Measurements from ENCODE around the gene HES2.

The HES2 gene

GRCh38 chr1:6414443-6414844 lies 5.3 kb downstream of the HES2 start:
- peak overlapping the region; percentile 91 for H3K27ac ChIP-seq
- TF ChIP-seq, protein P1, sequence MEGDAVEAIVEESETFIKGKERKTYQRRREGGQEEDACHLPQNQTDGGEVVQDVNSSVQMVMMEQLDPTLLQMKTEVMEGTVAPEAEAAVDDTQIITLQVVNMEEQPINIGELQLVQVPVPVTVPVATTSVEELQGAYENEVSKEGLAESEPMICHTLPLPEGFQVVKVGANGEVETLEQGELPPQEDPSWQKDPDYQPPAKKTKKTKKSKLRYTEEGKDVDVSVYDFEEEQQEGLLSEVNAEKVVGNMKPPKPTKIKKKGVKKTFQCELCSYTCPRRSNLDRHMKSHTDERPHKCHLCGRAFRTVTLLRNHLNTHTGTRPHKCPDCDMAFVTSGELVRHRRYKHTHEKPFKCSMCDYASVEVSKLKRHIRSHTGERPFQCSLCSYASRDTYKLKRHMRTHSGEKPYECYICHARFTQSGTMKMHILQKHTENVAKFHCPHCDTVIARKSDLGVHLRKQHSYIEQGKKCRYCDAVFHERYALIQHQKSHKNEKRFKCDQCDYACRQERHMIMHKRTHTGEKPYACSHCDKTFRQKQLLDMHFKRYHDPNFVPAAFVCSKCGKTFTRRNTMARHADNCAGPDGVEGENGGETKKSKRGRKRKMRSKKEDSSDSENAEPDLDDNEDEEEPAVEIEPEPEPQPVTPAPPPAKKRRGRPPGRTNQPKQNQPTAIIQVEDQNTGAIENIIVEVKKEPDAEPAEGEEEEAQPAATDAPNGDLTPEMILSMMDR (conservative IDR thresholded peaks at IDR 0.05) = peak; percentile 55

GRCh38 chr1:6412896-6413295 lies 6.8 kb downstream of the HES2 start:
- TF ChIP-seq, protein P1 (conservative IDR thresholded peaks at IDR 0.05) = no peak
- peak overlapping the region; percentile 91 for H3K27ac ChIP-seq

DNA sequence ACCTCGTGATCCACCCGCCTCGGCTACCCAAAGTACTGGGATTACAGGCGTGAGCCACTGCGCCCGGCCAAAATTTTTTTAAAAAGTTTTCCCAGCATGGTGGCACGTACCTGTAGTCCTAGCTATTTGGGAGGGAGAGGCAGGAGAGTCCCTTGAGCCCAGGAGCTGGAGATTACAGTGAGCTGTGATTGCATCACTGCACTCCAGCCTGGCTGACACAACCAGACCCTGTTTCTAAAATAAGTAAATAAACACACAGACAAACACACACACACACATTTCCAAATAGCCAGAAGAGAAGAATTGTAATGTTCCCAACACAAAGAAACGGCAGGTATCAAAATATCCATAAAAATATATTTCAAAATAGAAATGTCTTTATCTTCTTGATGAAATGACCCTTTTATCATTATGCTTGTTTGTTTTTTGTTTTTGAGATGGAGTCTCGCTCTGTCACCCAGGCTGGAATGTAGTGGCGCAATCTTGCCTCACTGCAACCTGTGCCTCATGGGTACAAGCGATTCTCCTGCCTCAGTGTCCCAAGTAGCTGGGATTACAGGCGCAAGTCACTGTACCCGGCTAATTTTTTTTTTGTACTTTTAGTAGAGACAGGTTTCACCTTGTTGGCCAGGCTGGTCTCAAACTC lies 9.3 kb downstream of the HES2 start:
- H3K27ac ChIP-seq = no peak overlapping the region
- TF ChIP-seq, protein P1 (conservative IDR thresholded peaks at IDR 0.05) = no peak

- TF ChIP-seq, protein P1 (conservative IDR thresholded peaks at IDR 0.05) = no peak
- no peak overlapping the region for H3K27ac ChIP-seq
These were observed 10.0 kb downstream of the HES2 start for GRCh38 chr1:6409733-6410132.

DNA sequence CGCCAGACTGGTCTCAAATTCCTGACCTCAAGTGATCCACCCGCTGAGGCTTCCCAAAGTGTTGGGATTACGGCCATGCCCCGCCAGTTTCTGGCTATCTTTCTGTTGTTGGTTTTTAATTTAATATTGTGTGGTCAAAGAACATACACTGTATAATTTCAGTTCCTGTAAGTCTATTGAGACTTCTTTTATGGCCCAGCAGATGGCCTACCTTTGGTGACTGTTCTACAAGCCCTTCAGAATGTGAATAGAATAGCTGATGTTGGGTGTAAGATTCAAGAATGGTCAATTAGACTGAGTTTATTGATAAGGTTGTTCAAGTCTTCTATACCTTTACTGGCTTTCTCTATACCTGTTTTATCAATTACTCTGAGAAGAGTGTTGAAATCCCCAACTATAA lies 10.7 kb downstream of the HES2 start:
- TF ChIP-seq, protein P1 (conservative IDR thresholded peaks at IDR 0.05) = peak; percentile 40
- no peak overlapping the region for H3K27ac ChIP-seq

- no peak overlapping the region for H3K27ac ChIP-seq
- TF ChIP-seq, protein P1 (conservative IDR thresholded peaks at IDR 0.05) = no peak
These were observed 11.7 kb downstream of the HES2 start for GRCh38 chr1:6408023-6408422.

GRCh38 chr1:6401673-6402072 lies 18.0 kb downstream of the HES2 start:
- TF ChIP-seq, protein P1 (conservative IDR thresholded peaks at IDR 0.05) = no peak
- no peak overlapping the region for H3K27ac ChIP-seq

Measured in VCaP (cell line).